Neuronal stem cell (in vitro differentiated cells): ENCODE results near the gene CNOT6.

Experiments
- DNase-seq: peaks from one replicate; pipeline ENCODE4 v3.0.0-alpha.2; 2013; ENCODE audit warnings: low spot score
- H2AFZ ChIP-seq: one replicate; pipeline ENCODE4 v1.6.1; 2013; ENCODE audit warnings: mild to moderate bottlenecking, low read length, inconsistent platforms
- H2AK5ac ChIP-seq: 2 replicates; pipeline ENCODE4 v1.6.1; 2013; ENCODE audit warnings: low read depth, mild to moderate bottlenecking, inconsistent platforms, low read length, moderate library complexity, mixed read lengths
- H2BK120ac ChIP-seq: 2 replicates; pipeline ENCODE4 v1.6.1; 2013; ENCODE audit warnings: low read depth, mild to moderate bottlenecking, inconsistent platforms, low read length, moderate library complexity, mixed read lengths
- H2BK12ac ChIP-seq: one replicate; pipeline ENCODE4 v1.6.1; 2013; ENCODE audit warnings: low read length, inconsistent platforms
- H2BK15ac ChIP-seq: 2 replicates; pipeline ENCODE4 v1.6.1; 2013; ENCODE audit warnings: mild to moderate bottlenecking, low read length, inconsistent platforms, mixed read lengths
- H2BK5ac ChIP-seq: one replicate; pipeline ENCODE4 v1.6.1; 2013; ENCODE audit warnings: inconsistent platforms, mild to moderate bottlenecking, low read length, moderate library complexity
- H3K14ac ChIP-seq: one replicate; pipeline ENCODE4 v1.6.1; 2013; ENCODE audit warnings: low read length, inconsistent platforms
- H3K18ac ChIP-seq: 2 replicates; pipeline ENCODE4 v1.6.1; 2013; ENCODE audit warnings: low read length, inconsistent platforms
- H3K23ac ChIP-seq: 2 replicates; pipeline ENCODE4 v1.6.1; 2013; ENCODE audit warnings: low read depth, mild to moderate bottlenecking, mixed read lengths, low read length, inconsistent platforms; ENCODE audit not compliant: poor library complexity
- H3K27ac ChIP-seq: replicated peaks from 3 replicates; pipeline ENCODE4 v1.5.1; 2013; ENCODE audit warnings: low read length, inconsistent platforms
- H3K27me3 ChIP-seq, 3 experiments: 2 replicates each; pipeline ENCODE4 v1.6.1; 2013; ENCODE audit warnings: low read length in 3 of 3, mild to moderate bottlenecking in 2 of 3, inconsistent platforms in 1 of 3, low read depth in 1 of 3, mixed read lengths in 1 of 3, moderate library complexity in 1 of 3; ENCODE audit not compliant: control insufficient read depth in 3 of 3, insufficient read depth in 3 of 3
- H3K36me3 ChIP-seq, 2 donors: replicated peaks in 1 of 2; 2 replicates each; pipeline ENCODE4 v1.6.1; 2013; ENCODE audit warnings: low read length in 2 of 2; ENCODE audit not compliant: control insufficient read depth in 2 of 2, insufficient read depth in 2 of 2
- H3K4ac ChIP-seq: 2 replicates; pipeline ENCODE4 v1.6.1; 2013; ENCODE audit warnings: inconsistent platforms, mild to moderate bottlenecking, low read length, moderate library complexity
- H3K4me1 ChIP-seq, 2 donors: 1 replicate in 1 of 2; 2 replicates in 1 of 2; pipeline ENCODE4 v1.6.1; 2013; ENCODE audit warnings: low read length in 2 of 2, low read depth in 1 of 2; ENCODE audit not compliant: control insufficient read depth in 2 of 2, insufficient read depth in 1 of 2
- H3K4me2 ChIP-seq: one replicate; pipeline ENCODE4 v1.6.1; 2013; ENCODE audit warnings: mild to moderate bottlenecking, low read length, inconsistent platforms; ENCODE audit not compliant: insufficient read depth, poor library complexity, severe bottlenecking
- H3K4me3 ChIP-seq, 2 donors: 2 replicates each; pipeline ENCODE4 v1.5.1; 2013; ENCODE audit warnings: low read length in 2 of 2, mild to moderate bottlenecking in 2 of 2, inconsistent platforms in 1 of 2, moderate library complexity in 1 of 2
- H3K79me1 ChIP-seq: one replicate; pipeline ENCODE4 v1.6.1; 2013; ENCODE audit warnings: low read depth, mild to moderate bottlenecking, inconsistent platforms, low read length, moderate library complexity
- H3K9ac ChIP-seq: one replicate; pipeline ENCODE4 v1.6.1; 2013; ENCODE audit warnings: mild to moderate bottlenecking, low read depth, low read length, inconsistent platforms; ENCODE audit not compliant: poor library complexity
- H3K9me3 ChIP-seq, 2 donors: replicated peaks in 1 of 2; 2 replicates each; pipeline versions ENCODE3 to v1.6.1; 2013; ENCODE audit warnings: low read length in 2 of 2, mild to moderate bottlenecking in 2 of 2, inconsistent platforms in 1 of 2, low read depth in 1 of 2, mixed read lengths in 1 of 2, moderate library complexity in 1 of 2; ENCODE audit not compliant: control insufficient read depth in 2 of 2, insufficient read depth in 1 of 2
- H4K8ac ChIP-seq: one replicate; pipeline ENCODE4 v1.6.1; 2013; ENCODE audit warnings: low read depth, mild to moderate bottlenecking, inconsistent platforms, low read length, moderate library complexity
- H4K91ac ChIP-seq: one replicate; pipeline ENCODE4 v1.6.1; 2013; ENCODE audit warnings: low read length, low read depth, mild to moderate bottlenecking, inconsistent platforms; ENCODE audit not compliant: poor library complexity
- WGBS, 2 donors: extraction: QIAGEN DNeasy Blood & Tissue Kit; methylation state at CpG; one replicate each; pipeline ENCODE4 v1.1.7; 2013; ENCODE audit warnings: missing lambda C conversion rate in 2 of 2, mixed read lengths in 1 of 2; ENCODE audit not compliant: insufficient read length in 2 of 2, insufficient replicate concordance in 1 of 2; ENCODE audit errors: extremely low coverage in 2 of 2; 5-methylcytosine and 5-hydroxymethylcytosine counted together

Gene CNOT6

DNA sequence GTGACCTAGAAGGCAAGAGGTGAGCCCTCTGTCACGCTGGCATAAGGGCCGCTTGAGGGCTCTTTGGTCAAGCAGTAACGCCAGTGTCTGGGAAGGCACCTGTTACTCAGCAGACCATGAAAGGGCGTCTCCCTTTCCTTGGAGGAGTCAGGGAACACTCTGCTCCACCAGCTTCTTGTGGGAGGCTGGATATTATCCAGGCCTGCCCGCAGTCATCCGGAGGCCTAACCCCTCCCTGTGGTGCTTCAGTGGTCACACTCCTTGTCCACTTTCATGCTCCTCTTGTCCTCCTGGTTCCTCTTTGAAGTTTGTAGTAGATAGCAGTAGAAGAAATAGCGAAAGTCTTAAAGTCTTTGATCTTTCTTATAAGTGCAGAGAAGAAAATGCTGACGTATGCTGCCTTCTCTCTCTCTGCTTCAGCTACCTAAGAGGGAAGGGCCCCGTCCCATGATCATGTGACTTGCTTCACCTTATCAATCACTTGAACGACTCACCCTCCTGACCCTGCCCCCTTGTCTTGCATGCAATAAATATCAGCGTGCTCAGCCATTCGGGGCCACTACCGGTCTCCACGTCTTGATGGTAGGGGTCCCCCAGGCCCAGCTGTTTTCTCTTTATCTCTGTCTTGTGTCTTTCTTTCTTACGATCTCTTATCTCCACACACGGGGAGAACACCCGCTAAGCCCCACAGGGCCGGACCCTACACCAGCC is 113.8 kb downstream of the CNOT6 start:
- no peak for DNase-seq
- H3K4me1 ChIP-seq: no peaks in the 10 kb centered on the region

DNA sequence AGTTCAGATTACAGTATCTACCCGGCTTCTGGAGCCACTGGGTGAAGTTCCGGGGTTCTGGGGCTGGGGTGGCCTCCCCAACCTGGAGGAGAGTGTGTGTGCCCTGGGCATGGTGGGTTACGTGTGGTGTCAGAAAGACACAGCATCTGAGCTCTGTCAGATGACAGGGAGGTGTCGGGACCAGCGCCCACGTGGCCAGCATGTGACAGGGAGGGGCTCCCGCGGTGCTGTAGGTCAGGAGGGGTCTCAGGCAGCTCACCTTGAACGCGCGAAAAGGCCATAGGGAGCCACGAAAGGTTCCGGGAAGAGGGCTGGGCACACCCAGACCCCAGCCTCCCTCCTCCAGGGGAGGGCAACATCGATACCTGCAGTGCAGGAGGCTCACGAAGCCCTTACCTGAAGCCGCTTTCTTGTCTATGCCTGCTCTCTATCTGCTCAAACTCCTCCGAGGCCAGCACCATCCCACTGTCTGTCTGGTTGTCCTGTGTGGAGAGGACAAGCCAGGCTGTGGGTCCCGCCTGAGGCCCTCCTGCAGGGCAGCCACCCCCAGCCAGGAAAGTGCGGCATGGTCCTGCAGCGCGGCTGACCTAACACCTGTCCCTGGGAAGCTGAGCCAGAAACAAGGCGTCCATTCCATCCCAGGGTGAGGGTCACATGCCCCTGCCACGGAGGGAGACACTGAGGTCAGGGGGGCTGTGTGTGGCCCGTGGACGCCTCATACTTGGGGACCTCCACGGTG is 114.6 kb downstream of the CNOT6 start:
- Histone ChIP-seq H2AFZ (no peak overlapping the region), H3K4me2 (no peak overlapping the region), H3K4me1 (no peaks in the 10 kb centered on the region), H2BK12ac (no peak overlapping the region), H4K91ac (no peak overlapping the region), H3K18ac (peak overlapping the region; percentile 38), H4K8ac (no peak overlapping the region), H3K9me3 (peaks cover 0 to 2% of the 10 kb centered on the region in 2 donors), H3K9ac (no peak overlapping the region), H3K79me1 (peaks cover 2% of the 10 kb centered on the region), H3K14ac (peak overlapping the region; percentile 71), H2BK5ac (peak overlapping the region; percentile 11), H2BK15ac (no peak overlapping the region), H3K36me3 (peaks cover 2 to 30% of the 10 kb centered on the region in 2 donors), H3K27me3 (no peaks in the 10 kb centered on the region), H3K23ac (no peak overlapping the region), H3K4ac (no peak overlapping the region), H2AK5ac (no peak overlapping the region), H3K27ac (no peak overlapping the region), H2BK120ac (no peak overlapping the region), H3K4me3 (no peak overlapping the region)
- DNase-seq: no peak
- no CpG with 5 or more reads among the region's 26 CpGs for WGBS, 2 donors

More for the DNA sequence above, 113.8 kb downstream of the CNOT6 start:
- no peak overlapping the region for H3K23ac ChIP-seq
- no peak overlapping the region for H3K27ac ChIP-seq
- peaks cover 2% of the 10 kb centered on the region for H3K79me1 ChIP-seq
- peaks cover 2 to 29% of the 10 kb centered on the region in 2 donors for H3K36me3 ChIP-seq
- no peak overlapping the region for H3K18ac ChIP-seq
- H3K4ac ChIP-seq: no peak overlapping the region
- peaks cover 0 to 2% of the 10 kb centered on the region in 2 donors for H3K9me3 ChIP-seq
- no peak overlapping the region for H4K91ac ChIP-seq
- H2BK120ac ChIP-seq: no peak overlapping the region
- H2AK5ac ChIP-seq: no peak overlapping the region
- no peak overlapping the region for H2BK12ac ChIP-seq
- no peak overlapping the region for H4K8ac ChIP-seq
- no peak overlapping the region for H3K4me3 ChIP-seq
- H3K4me2 ChIP-seq: no peak overlapping the region
- no peak overlapping the region for H2BK5ac ChIP-seq
- no peak overlapping the region for H2AFZ ChIP-seq
- H3K14ac ChIP-seq: no peak overlapping the region
- WGBS, 2 donors: no CpG with 5 or more reads among the region's 18 CpGs
- no peak overlapping the region for H2BK15ac ChIP-seq
- no peaks in the 10 kb centered on the region for H3K27me3 ChIP-seq
- H3K9ac ChIP-seq: no peak overlapping the region

DNA sequence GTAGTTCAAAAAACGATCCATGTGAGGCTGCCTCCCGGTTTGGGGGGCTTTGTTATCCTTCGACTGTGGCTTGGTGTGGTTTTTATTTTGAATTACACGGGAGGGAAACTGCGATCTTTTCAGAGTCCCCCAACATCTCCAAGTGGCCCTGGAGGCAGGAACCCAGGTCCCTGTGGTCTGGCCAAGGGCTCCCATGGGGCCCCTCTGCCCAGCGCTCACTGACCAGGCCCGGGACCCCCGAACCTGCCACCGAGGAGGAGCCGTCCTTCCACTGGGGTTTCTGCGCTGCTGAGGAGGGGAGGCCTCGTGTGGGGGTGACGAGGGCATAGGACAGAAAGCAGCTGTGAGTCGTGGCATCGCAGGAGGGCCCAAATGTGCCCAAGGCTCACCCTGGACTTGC is 115.2 kb downstream of the CNOT6 start:
- Histone ChIP-seq H4K91ac (no peak overlapping the region), H2AK5ac (no peak overlapping the region), H3K4me2 (no peak overlapping the region), H2BK12ac (no peak overlapping the region), H3K36me3 (peaks cover 2 to 36% of the 10 kb centered on the region in 2 donors), H3K23ac (no peak overlapping the region), H2BK15ac (no peak overlapping the region), H2BK120ac (no peak overlapping the region), H3K4ac (no peak overlapping the region), H3K14ac (peak overlapping the region; percentile 56), H3K4me1 (no peaks in the 10 kb centered on the region), H2AFZ (no peak overlapping the region), H2BK5ac (no peak overlapping the region), H3K9me3 (peaks cover 0 to 2% of the 10 kb centered on the region in 2 donors), H3K27me3 (no peaks in the 10 kb centered on the region), H3K18ac (no peak overlapping the region), H3K9ac (no peak overlapping the region), H4K8ac (peak overlapping the region; percentile 23), H3K79me1 (peaks cover 2% of the 10 kb centered on the region), H3K27ac (no peak overlapping the region), H3K4me3 (no peak overlapping the region)
- WGBS, 2 donors: no CpG with 5 or more reads among the region's 15 CpGs
- no peak for DNase-seq

DNA sequence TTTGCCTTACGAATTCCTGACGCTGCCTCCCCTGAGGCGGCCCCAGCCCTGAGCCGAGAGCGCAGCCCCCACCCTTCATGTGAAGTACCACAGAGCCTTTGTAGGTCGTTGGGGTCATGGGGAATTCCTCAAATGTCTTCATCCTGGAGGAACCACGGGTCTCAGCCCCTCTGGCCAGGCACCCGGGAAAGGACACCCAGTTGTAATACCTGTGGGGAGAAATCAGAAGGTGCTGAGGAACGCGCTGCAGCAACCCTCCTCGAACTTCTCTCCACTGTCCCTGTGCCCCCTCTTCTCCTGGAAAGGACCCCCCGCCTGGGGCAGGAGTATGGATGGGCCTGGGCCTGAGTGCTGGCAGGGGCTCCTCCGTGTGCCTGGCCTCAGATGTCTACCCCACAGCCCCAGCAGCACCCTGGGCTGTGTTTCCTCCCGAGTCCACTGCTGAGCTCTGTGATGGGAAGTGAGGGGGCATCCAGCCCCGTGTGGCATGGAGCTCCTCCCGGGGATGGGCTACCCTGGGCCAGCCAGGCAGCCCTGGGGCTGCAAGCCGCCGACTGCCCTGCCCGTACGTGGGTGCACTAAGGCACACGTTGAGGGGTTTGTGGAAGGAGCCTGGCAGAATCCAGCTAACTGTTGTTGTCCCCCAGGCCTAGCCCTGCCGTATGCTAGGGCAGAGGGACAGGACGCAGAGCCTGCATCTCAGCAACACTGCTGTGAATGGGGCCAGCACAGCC is 115.8 kb downstream of the CNOT6 start:
- Histone ChIP-seq H3K4me2 (no peak overlapping the region), H2AFZ (no peak overlapping the region), H2BK5ac (peak overlapping the region; percentile 39), H3K14ac (peak overlapping the region; percentile 56), H2BK15ac (no peak overlapping the region), H3K27ac (no peak overlapping the region), H3K79me1 (peaks cover 2% of the 10 kb centered on the region), H3K27me3 (no peaks in the 10 kb centered on the region), H3K4me1 (no peaks in the 10 kb centered on the region), H3K9me3 (peaks cover 0 to 2% of the 10 kb centered on the region in 2 donors), H2BK12ac (no peak overlapping the region), H2AK5ac (no peak overlapping the region), H3K4ac (no peak overlapping the region), H4K8ac (peak overlapping the region; percentile 23), H3K18ac (no peak overlapping the region), H3K36me3 (peaks cover 2 to 40% of the 10 kb centered on the region in 2 donors), H3K4me3 (no peak overlapping the region), H2BK120ac (no peak overlapping the region), H4K91ac (no peak overlapping the region), H3K9ac (peak overlapping the region; percentile 70), H3K23ac (peak overlapping the region; percentile 65)
- DNase-seq: no peak
- no CpG with 5 or more reads among the region's 23 CpGs for WGBS, 2 donors
